K562 (cell line): ENCODE measurements around the gene ATXN7L2. TPM values are rescaled to one million over a fixed set of nuclear protein-coding genes. Genes with fewer than 3 reads are reported as not detected.
A peak's percentile ranks its signal among the peaks of the same experiment; 100 is the strongest.

ENCODE experiments used
- ADNP ChIP-seq: fragments of 200-800 bp; sonication (Bioruptor generic); IDR thresholded peaks from 2 replicates; pipeline ENCODE4 v1.6.1; 2016; ENCODE audit warnings: missing genetic modification characterization, missing compliant biosample characterization
- ATF3 ChIP-seq, 2 experiments: fragments of 450-650 bp in 1 of 2; sonication (generic) in 1 of 2; formaldehyde crosslinking in 1 of 2; IDR thresholded peaks in 1 of 2; conservative IDR thresholded peaks in 1 of 2; 2 replicates each; pipeline versions ENCODE4 v1.6.1 to v1.8.1; 2016 to 2023; ENCODE audit warnings: mild to moderate bottlenecking in 2 of 2, moderate library complexity in 2 of 2, inconsistent platforms in 1 of 2, missing genetic modification reagents in 1 of 2
- BRF1 ChIP-seq: IDR thresholded peaks from 3 replicates; pipeline ENCODE4 v1.6.1; 2011; ENCODE audit warnings: borderline replicate concordance, mild to moderate bottlenecking; ENCODE audit not compliant: insufficient read length; ENCODE audit errors: extremely low read depth
- CBX1 ChIP-seq: sonication (generic); IDR thresholded peaks from 2 replicates; pipeline ENCODE4 v1.6.1; 2016; ENCODE audit warnings: antibody characterized with exemption, low read depth, mild to moderate bottlenecking
- CHD1 ChIP-seq: fragments of 200-600 bp; sonication (generic); IDR thresholded peaks from one replicate; pipeline ENCODE4 v1.6.1; 2012; ENCODE audit warnings: mild to moderate bottlenecking, moderate library complexity, low read length, inconsistent platforms
- CTCFL ChIP-seq: IDR thresholded peaks from 2 replicates; pipeline ENCODE4 v1.6.1; 2011; ENCODE audit warnings: borderline replicate concordance, low read depth, mild to moderate bottlenecking, moderate library complexity, low read length; ENCODE audit not compliant: insufficient read depth, poor library complexity, severe bottlenecking
- GTF2F1 ChIP-seq: IDR thresholded peaks from 2 replicates; pipeline ENCODE4 v1.6.1; 2011; ENCODE audit warnings: low read depth, low read length, improper control_type of control experiment
- HDGF ChIP-seq: fragments of 450-650 bp; IDR thresholded peaks from 2 replicates; pipeline ENCODE4 v1.6.1; 2016
- HLTF ChIP-seq: fragments of 450-650 bp; IDR thresholded peaks from 2 replicates; pipeline ENCODE4 v1.6.1; 2016
- HMG20B ChIP-seq: fragments of 250-450 bp; sonication (Bioruptor Pico); IDR thresholded peaks from 2 replicates; pipeline ENCODE4 v1.5.0; 2021; ENCODE audit warnings: mild to moderate bottlenecking
- JUNB ChIP-seq: fragments of 450-650 bp; formaldehyde crosslinking; conservative IDR thresholded peaks from 2 replicates; pipeline ENCODE4 v1.4.0; 2020; ENCODE audit warnings: mild to moderate bottlenecking
- NCOA4 ChIP-seq: fragments of 450-650 bp; IDR thresholded peaks from 2 replicates; pipeline ENCODE4 v1.6.1; 2018; ENCODE audit warnings: mild to moderate bottlenecking; ENCODE audit not compliant: partially characterized antibody
- SREBF1 ChIP-seq: fragments of 150-350 bp; IDR thresholded peaks from 2 replicates; pipeline ENCODE4 v1.6.1; 2014; ENCODE audit warnings: antibody characterized with exemption, low read depth, low read length, borderline replicate concordance
- UBTF ChIP-seq, 2 experiments: IDR thresholded peaks; 2 replicates each; pipeline ENCODE4 v1.6.1; 2012; ENCODE audit warnings: improper control_type of control experiment in 2 of 2, low read depth in 2 of 2, low read length in 2 of 2, borderline replicate concordance in 1 of 2
- WHSC1 ChIP-seq: IDR thresholded peaks from one replicate; pipeline ENCODE4 v1.6.1; 2012; ENCODE audit warnings: low read length, control low read depth, inconsistent platforms
- ZBTB1 ChIP-seq: sonication (generic); formaldehyde crosslinking; IDR thresholded peaks from 2 replicates; pipeline ENCODE4 v1.8.1; 2023; ENCODE audit warnings: missing genetic modification reagents, low read depth, mild to moderate bottlenecking, borderline replicate concordance
- ZNF134 ChIP-seq: fragments of 250-450 bp; sonication (Bioruptor Pico); conservative IDR thresholded peaks from 2 replicates; pipeline ENCODE4 v1.4.0; 2020
- ZNF232 ChIP-seq: sonication (generic); formaldehyde crosslinking; IDR thresholded peaks from 2 replicates; pipeline ENCODE4 v1.8.0; 2022; ENCODE audit warnings: mild to moderate bottlenecking, missing genetic modification reagents
- ZNF324 ChIP-seq: fragments of 250-450 bp; sonication (Bioruptor Pico); IDR thresholded peaks from 2 replicates; pipeline ENCODE4 v1.4.0; 2020; ENCODE audit warnings: mild to moderate bottlenecking
- ZNF347 ChIP-seq: fragments of 450-650 bp; formaldehyde crosslinking; IDR thresholded peaks from 2 replicates; pipeline ENCODE4 v1.4.0; 2020; ENCODE audit warnings: low read depth, mild to moderate bottlenecking, moderate library complexity
- ZNF449 ChIP-seq: fragments of 250-450 bp; sonication (Bioruptor Pico); IDR thresholded peaks from 2 replicates; pipeline ENCODE4 v1.8.0; 2022; ENCODE audit warnings: moderate library complexity, mild to moderate bottlenecking, inconsistent platforms
- polyA plus RNA-seq, 8 experiments: library from polyadenylated mRNA; depleted of rRNA in 4 of 8; stranded (reverse) in 5 of 8; unstranded in 3 of 8; fragments of >200 nt; fragmentation: Nextera tagmentation in 2 of 8; fragmentation: Illumina TruSeq in 1 of 8; extraction: Ambion mirVana in 2 of 8; extraction: Trizol in 1 of 8; gene quantifications; 2 replicates each; pipeline versions ENCODE4 v1.2.1 to v1.2.3, GENCODE V29; 2011 to 2014; ENCODE audit warnings: inconsistent platforms in 1 of 8, missing spikeins in 1 of 8
- total RNA-seq, 7 experiments: library from RNA; depleted of rRNA in 6 of 7; stranded (reverse); fragments of >200 nt in 6 of 7; fragmentation: Illumina TruSeq in 2 of 7; extraction: Trizol in 2 of 7; gene quantifications; 2 replicates each; pipeline versions ENCODE4 v1.2.1 to v1.2.3, GENCODE V29; 2011 to 2021; ENCODE audit warnings: low replicate concordance in 1 of 7

Gene ATXN7L2
- total and polyA plus RNA-seq, 9 of the 15 experiments (the other 6 are each of a cell fraction or from before 2014, with no cell fraction given) = 0.21 to 10.4 (median 5.8) TPM

- TF ChIP-seq WHSC1 (no peak), ATF3 (IDR thresholded peaks at IDR 0.05) (no peak), ATF3 (CRISPR knock-in tag; conservative IDR thresholded peaks at IDR 0.05) (no peak), UBTF (IDR thresholded peaks at IDR 0.05; ENCODE audit: borderline replicate concordance in 1 of 2, low read depth in 2 of 2, low read length in 2 of 2) (0 out of 4 replicates have a peak, but pooled peaks of 1 of the 2 experiments have one; percentile 22), CTCFL (peak; percentile 65), NCOA4 (no peak), ADNP (no peak), ZNF324 (CRISPR knock-in tag) (no peak), SREBF1 (no peak), BRF1 (no peak), ZBTB1 (CRISPR knock-in tag) (no peak), CBX1 (no peak), HLTF (no peak), ZNF232 (CRISPR knock-in tag) (no peak), GTF2F1 (no peak), JUNB (no peak), HDGF (peak; percentile 61; the same call in 1 of the 2 replicates), ZNF347 (CRISPR knock-in tag) (no peak), ZNF449 (no peak), HMG20B (CRISPR knock-in tag) (no peak), CHD1 (no peak), ZNF134 (CRISPR knock-in tag) (no peak)
These were observed 48.8 kb downstream of the ATXN7L2 start (continued) for GRCh38 chr1:109532365-109533136.
